Right cardiac atrium (tissue), 5 donors: ENCODE measurements around the gene SERPINB3. TPM values are rescaled to one million over a fixed set of nuclear protein-coding genes. Genes with fewer than 3 reads are reported as not detected.
"Not testable (repeated sequence)": the region's sequence is repeated elsewhere in the genome, so short reads cannot be mapped to it uniquely, and the experiment has no call there.

ENCODE experiments used
- ATAC-seq, 2 donors: fragments of 200-7000 bp; cut with Tn5 transposase; one replicate each; pipeline versions ENCODE4 v1.8.0 to v1.9.1; 2020; ENCODE audit warnings: moderate library complexity in 2 of 2, mild to moderate bottlenecking in 1 of 2
- DNase-seq, 3 donors: peaks; one replicate each; pipeline ENCODE4 v3.0.0-alpha.2; 2020
- H3K27ac ChIP-seq: one replicate; pipeline ENCODE4 v1.5.1; 2013; ENCODE audit warnings: mild to moderate bottlenecking, low read length, control low read depth, moderate library complexity
- H3K27me3 ChIP-seq: one replicate; pipeline ENCODE4 v1.6.1; 2013; ENCODE audit not compliant: control insufficient read depth, insufficient read depth
- H3K4me1 ChIP-seq: one replicate; pipeline ENCODE4 v1.6.1; 2013; ENCODE audit warnings: low read length; ENCODE audit not compliant: control insufficient read depth, insufficient read depth
- H3K4me3 ChIP-seq: one replicate; pipeline ENCODE4 v1.5.1; 2013; ENCODE audit warnings: low read length, control low read depth
- H3K9me3 ChIP-seq: one replicate; pipeline ENCODE4 v1.6.1; 2013; ENCODE audit warnings: low read length; ENCODE audit not compliant: control insufficient read depth
- WGBS: extraction: QIAGEN DNeasy Blood & Tissue Kit; methylation state at CpG from one replicate; pipeline ENCODE4 v1.1.7; 2013; 5-methylcytosine and 5-hydroxymethylcytosine counted together
- intact Hi-C, 4 donors: fragments of 100-400 bp; cut with DNase I; formaldehyde crosslinking; loops; one replicate each; pipeline versions ENCODE4 v1.11.0 to v1.14.0; 2022 to 2023
- polyA plus RNA-seq: library from polyadenylated mRNA; stranded (reverse); fragments of 200-250 nt; gene quantifications from one replicate; pipeline ENCODE4 v1.2.3, GENCODE V29; 2013
- total RNA-seq, 4 donors: library from RNA; stranded (reverse); fragmentation: NEBNext Ultra II Directional; extraction: Animal tissue kit (Norgen Biotek cat#: 25700); gene quantifications; one replicate each; pipeline ENCODE4 v1.2.1, GENCODE V29; 2021
- donor health status: healthy with polysubstance abuse.
- donor health status: DM: no; HTN: yes; CAD: no.
- donor health status: DM: no; HTN: no; CAD: no.
- donor health status: DM: no; HTN: yes; CAD: no; lungs with severe emphysema.
- donor health status: DM: yes; HTN: yes; CAD: no.

SERPINB3 gene
- total and polyA plus RNA-seq, 5 donors = not detected

GRCh38 chr18:63644694-63645093 is 17.0 kb downstream of the SERPINB3 start:
- H3K9me3 ChIP-seq, DNase-seq, intact Hi-C loops, H3K27ac ChIP-seq, ATAC-seq, H3K4me3 ChIP-seq, H3K4me1 ChIP-seq, H3K27me3 ChIP-seq: not testable (repeated sequence)
- WGBS = 58% methylated on average over 1 of the region's 1 CpG

- H3K4me1 ChIP-seq, H3K27me3 ChIP-seq, intact Hi-C loops, ATAC-seq, H3K9me3 ChIP-seq, H3K27ac ChIP-seq, H3K4me3 ChIP-seq, DNase-seq: not testable (repeated sequence)
- WGBS = 89% methylated on average over 1 of the region's 2 CpGs
Observed at GRCh38 chr18:63644142-63644541, 17.6 kb downstream of the SERPINB3 start, which contains the start of gene SERPINB4. TSS of gene SERPINB4 (minus strand) at chr18:63644256. CDS start at chr18:63643577, 679 bp downstream.

- DNase-seq, H3K27ac ChIP-seq, H3K4me3 ChIP-seq, ATAC-seq, H3K9me3 ChIP-seq, H3K4me1 ChIP-seq, intact Hi-C loops, H3K27me3 ChIP-seq: not testable (repeated sequence)
- WGBS = 86% methylated on average over 4 of the region's 4 CpGs
Observed at GRCh38 chr18:63642668-63643356, 18.9 kb downstream of the SERPINB3 start.

- H3K27me3 ChIP-seq, H3K9me3 ChIP-seq, H3K27ac ChIP-seq, intact Hi-C loops, H3K4me3 ChIP-seq, ATAC-seq, H3K4me1 ChIP-seq, DNase-seq: not testable (repeated sequence)
- 72% methylated on average over 4 of the region's 4 CpGs for WGBS
Observed at GRCh38 chr18:63641157-63641680, 20.5 kb downstream of the SERPINB3 start.

- H3K4me3 ChIP-seq = no peak overlapping the region
- 86% methylated on average over 6 of the region's 6 CpGs for WGBS
- no peak for ATAC-seq
- intact Hi-C loops = no loop called here
- no peak overlapping the region for H3K27ac ChIP-seq
- no peak for DNase-seq
- H3K4me1 ChIP-seq = no peaks in the 10 kb centered on the region
- no peaks in the 10 kb centered on the region for H3K27me3 ChIP-seq
- no peaks in the 10 kb centered on the region for H3K9me3 ChIP-seq
Observed at GRCh38 chr18:63637703-63638102, 24.0 kb downstream of the SERPINB3 start.

- Histone ChIP-seq H3K4me1 (no peaks in the 10 kb centered on the region), H3K27ac (no peak overlapping the region), H3K4me3 (no peak overlapping the region), H3K9me3 (peaks cover 3% of the 10 kb centered on the region), H3K27me3 (no peaks in the 10 kb centered on the region)
- DNase-seq (no peak), ATAC-seq (no peak)
- intact Hi-C loops = no loop called here
Observed at GRCh38 chr18:63627819-63628218, 33.9 kb downstream of the SERPINB3 start.

GRCh38 chr18:63626431-63626830 is 35.3 kb downstream of the SERPINB3 start:
- no peaks in the 10 kb centered on the region for H3K4me1 ChIP-seq
- WGBS = 77% methylated on average over 4 of the region's 4 CpGs

GRCh38 chr18:63624863-63625262 is 36.8 kb downstream of the SERPINB3 start:
- no peak overlapping the region for H3K27ac ChIP-seq
- no peaks in the 10 kb centered on the region for H3K27me3 ChIP-seq
- no peak overlapping the region for H3K4me3 ChIP-seq
- WGBS = 82% methylated on average over 3 of the region's 3 CpGs
- peaks cover 3% of the 10 kb centered on the region for H3K9me3 ChIP-seq
- DNase-seq (no peak), ATAC-seq (no peak)
- intact Hi-C loops = no loop called here
- H3K4me1 ChIP-seq = no peaks in the 10 kb centered on the region

More at GRCh38 chr18:63626431-63626830, 35.3 kb downstream of the SERPINB3 start:
- H3K27ac ChIP-seq = no peak overlapping the region
- H3K9me3 ChIP-seq = peaks cover 3% of the 10 kb centered on the region
- intact Hi-C loops = no loop called here
- DNase-seq (no peak), ATAC-seq (no peak)
- H3K27me3 ChIP-seq = no peaks in the 10 kb centered on the region
- no peak overlapping the region for H3K4me3 ChIP-seq

GRCh38 chr18:63619661-63620060 is 42.0 kb downstream of the SERPINB3 start:
- ATAC-seq = no peak
- no peak overlapping the region for H3K4me3 ChIP-seq
- no peak for DNase-seq
- 69% methylated on average over 3 of the region's 3 CpGs for WGBS
- H3K27me3 ChIP-seq = no peaks in the 10 kb centered on the region
- no peaks in the 10 kb centered on the region for H3K9me3 ChIP-seq
- no peak overlapping the region for H3K27ac ChIP-seq
- intact Hi-C loops = loop anchor here in 1 of 4 donors (10.0 kb wide), 1 partner anchor 55 kb away; no protein-coding TSS in a partner anchor
- H3K4me1 ChIP-seq = no peaks in the 10 kb centered on the region

- DNase-seq = no peak
- H3K27ac ChIP-seq = no peak overlapping the region
- no peaks in the 10 kb centered on the region for H3K4me1 ChIP-seq
- WGBS = 92% methylated on average over 2 of the region's 2 CpGs
- H3K9me3 ChIP-seq = no peaks in the 10 kb centered on the region
- no peaks in the 10 kb centered on the region for H3K27me3 ChIP-seq
- H3K4me3 ChIP-seq = no peak overlapping the region
- intact Hi-C loops = loop anchor here in 1 of 4 donors (10.0 kb wide), 1 partner anchor 57 kb away; no protein-coding TSS in a partner anchor
- no peak for ATAC-seq
Observed at GRCh38 chr18:63617915-63618234, 43.8 kb downstream of the SERPINB3 start.

- intact Hi-C loops = loop anchor here in 1 of 4 donors (10.0 kb wide), 1 partner anchor 58 kb away; no protein-coding TSS in a partner anchor
- no peaks in the 10 kb centered on the region for H3K27me3 ChIP-seq
- no peak for DNase-seq
- H3K4me3 ChIP-seq = no peak overlapping the region
- H3K9me3 ChIP-seq = no peaks in the 10 kb centered on the region
- no peak overlapping the region for H3K27ac ChIP-seq
- no peak for ATAC-seq
- 26% methylated on average over 3 of the region's 3 CpGs for WGBS
- no peaks in the 10 kb centered on the region for H3K4me1 ChIP-seq
Observed at GRCh38 chr18:63617049-63617914, 44.4 kb downstream of the SERPINB3 start.
